ENCODE data around the gene EGFL8. TPM values are rescaled to one million over a fixed set of nuclear protein-coding genes. Genes with fewer than 3 reads are reported as not detected.
"Not testable (repeated sequence)": the region's sequence is repeated elsewhere in the genome, so short reads cannot be mapped to it uniquely, and the experiment has no call there.

The EGFL8 gene
- total RNA-seq, 1 donor, result 0.72 TPM

DNA sequence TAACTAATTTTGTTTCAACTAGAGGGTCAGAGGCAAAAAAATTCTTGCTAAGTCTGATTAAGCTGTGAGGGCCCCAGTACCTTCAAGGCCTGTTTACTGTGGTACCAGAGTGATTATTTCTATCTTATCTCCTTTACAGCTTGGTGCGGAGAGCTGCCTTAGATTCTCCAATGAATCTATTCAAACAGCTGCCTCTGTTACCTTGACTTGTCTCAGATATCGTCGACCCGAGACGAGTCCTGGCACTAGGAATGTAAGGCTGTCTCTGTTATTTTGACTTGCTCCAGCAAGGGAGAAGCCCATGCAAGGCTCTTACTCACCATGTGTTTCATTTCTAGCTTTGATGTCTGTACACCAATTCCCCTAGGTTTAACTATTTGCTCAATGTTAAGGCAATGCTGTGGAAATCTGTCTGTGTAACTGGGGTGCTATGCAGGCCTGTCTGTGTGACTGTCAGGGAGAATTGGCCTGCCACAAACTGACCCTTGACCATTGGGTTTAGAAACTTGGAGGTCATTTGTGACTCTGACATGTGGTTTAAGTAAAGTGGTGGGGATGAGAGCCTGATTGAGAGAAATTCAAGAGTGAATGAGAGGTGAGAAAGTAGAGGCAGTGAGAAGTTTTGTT, 23.9 kb upstream of the EGFL8 start:
- TF ChIP-seq CTCF (IDR thresholded peaks at IDR 0.05; ENCODE audit: insufficient read depth, low read length), result no peak
- H3K4me3 ChIP-seq (ENCODE audit: low read depth, low read length), result no peak overlapping the region
- no peak for DNase-seq (ENCODE audit: low read depth)

DNA sequence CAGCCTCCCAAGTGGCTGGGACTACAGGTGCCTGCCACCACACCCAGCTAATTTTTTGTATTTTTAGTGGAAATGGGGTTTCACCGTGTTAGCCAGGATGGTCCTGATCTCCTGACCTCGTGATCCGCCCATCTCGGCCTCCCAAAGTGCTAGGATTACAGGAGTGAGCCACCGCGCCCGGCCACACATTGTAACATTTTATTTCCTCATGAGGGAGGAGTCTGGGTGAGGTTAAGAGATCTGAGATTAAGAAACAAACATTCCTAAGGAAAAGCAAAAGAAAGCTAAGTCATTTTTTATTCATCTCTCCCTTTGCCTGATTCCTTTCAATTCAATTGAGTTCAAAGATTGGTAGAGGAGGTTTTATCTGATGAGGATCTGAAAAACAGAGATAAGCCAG, 20.2 kb upstream of the EGFL8 start:
- not testable (repeated sequence) for H3K4me3 ChIP-seq (ENCODE audit: low read depth, low read length); DNase-seq (ENCODE audit: low read depth)

DNA sequence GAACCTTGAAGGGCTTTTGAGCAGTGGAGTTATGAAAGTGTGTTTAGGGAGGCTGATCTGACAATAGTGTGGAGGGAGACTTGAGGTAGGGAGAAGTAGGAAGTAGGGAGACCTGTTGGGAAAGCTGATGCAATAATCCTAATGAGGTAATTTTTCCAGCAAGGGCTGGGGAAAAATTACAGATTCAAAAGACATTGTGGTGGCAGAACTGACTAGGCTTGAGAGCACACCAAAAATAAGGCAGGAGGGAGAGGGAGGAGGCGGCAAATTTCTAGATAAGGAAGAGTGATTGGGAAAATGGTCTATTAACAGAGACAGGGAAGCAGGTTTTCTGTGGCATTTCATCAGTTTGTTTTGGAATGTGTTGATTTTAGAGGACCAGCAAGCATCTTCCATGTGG, 18.1 kb upstream of the EGFL8 start:
- no peak for TF ChIP-seq CTCF (IDR thresholded peaks at IDR 0.05; ENCODE audit: insufficient read depth, low read length)
- no peak overlapping the region for H3K4me3 ChIP-seq (ENCODE audit: low read depth, low read length)
- DNase-seq (ENCODE audit: low read depth), result peak; percentile 43

- DNase-seq (ENCODE audit: low read depth), result no peak
- no peak overlapping the region for H3K4me3 ChIP-seq (ENCODE audit: low read depth, low read length)
- no peak for TF ChIP-seq CTCF (IDR thresholded peaks at IDR 0.05; ENCODE audit: insufficient read depth, low read length)
These were observed 17.7 kb upstream of the EGFL8 start for GRCh38 chr6:32146687-32147086.

DNA sequence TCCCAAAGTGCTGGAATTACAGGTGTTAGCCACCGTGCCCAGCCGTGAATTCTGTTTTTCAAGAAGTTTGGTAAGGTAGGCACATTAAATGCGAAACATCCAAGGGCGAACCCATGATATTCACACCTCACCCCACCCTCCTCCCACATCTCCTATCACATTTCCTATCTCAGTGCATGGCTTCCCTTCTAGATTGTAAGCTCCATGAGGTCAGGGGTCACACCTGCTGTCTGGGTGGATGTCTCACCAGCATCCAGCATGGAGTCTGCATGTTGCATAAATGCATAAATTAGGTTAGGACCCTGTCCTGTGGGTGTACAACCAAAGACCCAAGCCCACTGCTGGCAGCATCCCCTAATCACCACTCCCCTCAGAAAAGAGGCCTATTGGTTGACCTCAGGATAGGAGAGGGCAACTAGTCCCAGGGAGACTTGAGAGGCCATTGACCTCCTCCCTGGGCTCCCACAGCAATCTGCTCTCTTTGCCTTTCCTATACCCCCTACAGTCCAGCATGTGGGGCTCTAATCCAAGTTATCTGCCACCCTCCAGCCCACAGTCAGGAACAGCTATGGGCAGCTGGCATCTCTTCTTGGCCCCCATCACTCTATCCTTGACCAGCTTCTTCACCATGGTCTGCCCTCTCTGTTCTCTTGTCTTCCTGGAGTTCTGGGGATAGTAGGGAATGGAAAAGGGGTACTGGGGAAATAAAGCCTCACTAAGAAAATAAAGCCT, 16.8 kb upstream of the EGFL8 start:
- DNase-seq (ENCODE audit: low read depth), result no peak
- no peak for TF ChIP-seq CTCF (IDR thresholded peaks at IDR 0.05; ENCODE audit: insufficient read depth, low read length)
- no peak overlapping the region for H3K4me3 ChIP-seq (ENCODE audit: low read depth, low read length)

GRCh38 chr6:32148289-32149091, 15.9 kb upstream of the EGFL8 start:
- TF ChIP-seq CTCF (IDR thresholded peaks at IDR 0.05; ENCODE audit: insufficient read depth, low read length), result no peak
- no peak for DNase-seq (ENCODE audit: low read depth)
- no peak overlapping the region for H3K4me3 ChIP-seq (ENCODE audit: low read depth, low read length)

DNA sequence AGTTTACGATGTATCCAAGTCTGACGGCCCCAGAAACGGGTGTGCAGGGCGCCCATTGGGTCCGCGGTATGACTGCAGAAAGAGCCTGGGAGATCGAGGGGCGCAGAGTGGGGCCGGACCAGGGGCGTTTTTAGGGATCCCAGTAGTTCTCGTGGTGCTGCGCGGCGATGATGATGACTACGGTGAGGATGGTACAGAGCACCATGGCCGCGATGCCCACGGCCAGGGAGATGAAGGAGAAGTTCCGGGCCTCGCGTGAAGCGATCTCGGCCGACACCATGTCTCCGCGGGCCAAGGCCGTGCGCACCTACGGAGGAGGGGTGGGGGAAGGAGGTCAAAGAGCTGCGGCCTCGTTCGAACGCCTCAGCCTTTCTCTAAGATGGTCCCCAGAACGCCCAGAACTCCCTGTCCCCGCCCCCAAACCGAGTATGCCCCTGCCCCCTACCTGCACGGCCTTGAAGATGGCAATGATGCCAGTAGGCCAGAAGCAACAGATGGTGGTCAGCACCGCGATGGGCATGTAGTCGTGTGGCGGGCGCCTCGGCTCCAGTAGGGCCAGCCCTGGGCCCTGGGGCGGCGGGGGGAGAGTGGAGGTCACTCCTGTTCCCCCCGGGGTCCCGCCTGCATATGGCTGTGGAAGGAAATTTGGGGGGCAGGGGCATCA, 15.2 kb upstream of the EGFL8 start:
- no peak overlapping the region for H3K4me3 ChIP-seq (ENCODE audit: low read depth, low read length)
- DNase-seq (ENCODE audit: low read depth), result no peak
- TF ChIP-seq CTCF (IDR thresholded peaks at IDR 0.05; ENCODE audit: insufficient read depth, low read length), result no peak

Data from fibroblast of the aortic adventitia (primary cell).